Motor neuron (in vitro differentiated cells): ENCODE data around the gene C1orf105. TPM values are rescaled to one million over a fixed set of nuclear protein-coding genes. Genes with fewer than 3 reads are reported as not detected.

Experiments used
- ATAC-seq, 8 experiments: fragments of 200-7000 bp; cut with Tn5 transposase; replicated peaks in 6 of 8; 2 replicates each; pipeline ENCODE4 v1.8.0; 2021; ENCODE audit warnings: mild to moderate bottlenecking in 8 of 8, moderate library complexity in 8 of 8
- H3K27ac ChIP-seq, 2 donors: fragments of 250-450 bp; sonication (Bioruptor Pico); 2 replicates each; pipeline ENCODE4 v1.9.0; 2021; ENCODE audit warnings: antibody characterized with exemption in 2 of 2, mild to moderate bottlenecking in 2 of 2, moderate library complexity in 1 of 2
- H3K4me1 ChIP-seq, 2 donors: fragments of 250-450 bp; sonication (Bioruptor Pico); replicated peaks in 1 of 2; 2 replicates each; pipeline ENCODE4 v1.6.1; 2021; ENCODE audit warnings: antibody characterized with exemption in 2 of 2, mild to moderate bottlenecking in 2 of 2, moderate library complexity in 1 of 2
- H3K4me3 ChIP-seq, 5 donors: fragments of 250-450 bp; sonication (Bioruptor Pico); 2 replicates each; pipeline ENCODE4 v1.9.0; 2021; ENCODE audit warnings: antibody characterized with exemption in 5 of 5, mild to moderate bottlenecking in 5 of 5, moderate library complexity in 4 of 5
- WGBS, 10 experiments: fragments of 450-650 bp; shearing (Covaris generic); methylation state at CpG; one replicate each; pipeline ENCODE4 v1.0.0; 2022; 5-methylcytosine and 5-hydroxymethylcytosine counted together
- in situ Hi-C, 9 experiments: fragments of 400-800 bp; cut with MboI; loops; one replicate each; pipeline ENCODE4 v1.15.0; 2021; ENCODE audit warnings: low sequenced_read_pairs in 9 of 9, low pct_unique_long_range_greater_than_20kb in 2 of 9; ENCODE audit not compliant: unreplicated experiment in 9 of 9
- total RNA-seq, 8 experiments: library from RNA; unstranded; fragments of 300-600 nt; gene quantifications; 2 replicates each; pipeline versions ENCODE4 v1.2.3 to v1.2.4, GENCODE V29; 2022

Gene C1orf105
- total RNA-seq, 8 experiments from 2014 or later, result 0.66 TPM; not detected in 7

DNA sequence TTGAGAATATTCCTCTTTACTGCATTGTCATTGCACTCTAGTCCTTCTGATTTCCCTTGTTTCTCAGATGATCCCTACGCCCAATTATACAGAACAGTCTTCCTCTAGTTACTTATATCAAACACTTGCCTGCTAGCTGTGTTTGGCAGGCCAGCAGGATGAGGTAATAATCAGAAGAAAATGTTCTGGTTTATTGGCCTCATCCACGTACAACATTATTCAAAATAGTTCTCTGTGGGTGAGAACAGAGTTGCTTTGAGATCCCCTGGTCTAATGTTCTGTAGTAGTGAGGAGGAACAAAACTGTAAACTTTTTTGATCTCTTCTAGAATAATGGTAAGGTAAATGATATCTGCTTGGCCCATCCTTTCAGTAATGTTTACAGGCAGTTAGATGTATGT, 22.3 kb upstream of the C1orf105 start:
- Histone ChIP-seq H3K4me1 (peaks cover 9 to 11% of the 10 kb centered on the region in 2 donors), H3K4me3 (no peak overlapping the region), H3K27ac (no peak overlapping the region)
- in situ Hi-C loops, result loop anchor here in 2 of 9 experiments (25.0 kb wide), 1 partner anchor 261 kb away; no protein-coding TSS in a partner anchor
- WGBS, 10 experiments, result 50 to 100% (median 100%) methylated on average over 1 to 2 of the region's 2 CpGs; no CpG with 5 or more reads in 1 of the 10 experiments
- no peak for ATAC-seq

DNA sequence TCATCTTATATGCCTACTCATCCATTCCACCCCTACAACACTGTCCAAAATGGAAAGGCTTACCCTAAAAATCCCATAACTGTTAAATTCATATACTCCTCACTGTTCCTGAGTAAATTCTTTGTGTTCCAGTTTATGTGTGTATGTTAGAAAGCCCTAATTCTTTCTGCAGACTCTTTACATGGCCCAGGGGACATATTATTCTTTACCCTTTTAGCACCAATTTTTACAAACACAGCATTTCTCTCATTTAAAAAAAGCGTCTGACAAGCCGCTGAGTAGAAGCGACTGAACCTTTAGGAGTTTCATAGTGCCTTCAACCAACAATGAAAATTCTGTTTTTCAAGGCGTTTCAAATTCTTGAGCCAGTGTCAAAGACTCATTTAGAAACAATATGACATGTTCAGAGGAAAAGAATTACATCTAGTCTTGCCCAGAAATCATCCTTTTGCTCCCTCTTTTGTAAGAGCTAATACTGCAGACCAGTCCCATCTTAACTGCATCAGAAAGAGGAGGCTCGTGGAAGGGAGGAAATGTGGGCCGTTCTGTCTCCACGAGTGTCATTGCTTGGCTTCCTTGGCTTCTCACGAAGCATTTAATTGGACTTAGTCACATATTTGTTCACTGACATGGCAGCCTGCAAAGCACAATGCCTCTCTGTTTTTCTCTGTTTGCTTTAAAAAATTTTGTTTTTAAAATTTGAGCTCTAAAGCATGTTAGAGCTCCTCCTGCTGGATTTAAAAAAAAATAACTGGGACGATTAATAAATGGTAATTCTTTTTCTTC, 21.3 kb upstream of the C1orf105 start:
- Histone ChIP-seq H3K27ac (no peak overlapping the region), H3K4me1 (peaks cover 2 to 7% of the 10 kb centered on the region in 2 donors), H3K4me3 (no peak overlapping the region)
- in situ Hi-C loops, result loop anchor here in 2 of 9 experiments (25.0 kb wide), 1 partner anchor 262 kb away; no protein-coding TSS in a partner anchor
- ATAC-seq, result peak; percentile 24 to 80 (median 62)
- 0 to 100% (median 50%) methylated on average over 2 to 9 of the region's 9 CpGs for WGBS, 10 experiments

DNA sequence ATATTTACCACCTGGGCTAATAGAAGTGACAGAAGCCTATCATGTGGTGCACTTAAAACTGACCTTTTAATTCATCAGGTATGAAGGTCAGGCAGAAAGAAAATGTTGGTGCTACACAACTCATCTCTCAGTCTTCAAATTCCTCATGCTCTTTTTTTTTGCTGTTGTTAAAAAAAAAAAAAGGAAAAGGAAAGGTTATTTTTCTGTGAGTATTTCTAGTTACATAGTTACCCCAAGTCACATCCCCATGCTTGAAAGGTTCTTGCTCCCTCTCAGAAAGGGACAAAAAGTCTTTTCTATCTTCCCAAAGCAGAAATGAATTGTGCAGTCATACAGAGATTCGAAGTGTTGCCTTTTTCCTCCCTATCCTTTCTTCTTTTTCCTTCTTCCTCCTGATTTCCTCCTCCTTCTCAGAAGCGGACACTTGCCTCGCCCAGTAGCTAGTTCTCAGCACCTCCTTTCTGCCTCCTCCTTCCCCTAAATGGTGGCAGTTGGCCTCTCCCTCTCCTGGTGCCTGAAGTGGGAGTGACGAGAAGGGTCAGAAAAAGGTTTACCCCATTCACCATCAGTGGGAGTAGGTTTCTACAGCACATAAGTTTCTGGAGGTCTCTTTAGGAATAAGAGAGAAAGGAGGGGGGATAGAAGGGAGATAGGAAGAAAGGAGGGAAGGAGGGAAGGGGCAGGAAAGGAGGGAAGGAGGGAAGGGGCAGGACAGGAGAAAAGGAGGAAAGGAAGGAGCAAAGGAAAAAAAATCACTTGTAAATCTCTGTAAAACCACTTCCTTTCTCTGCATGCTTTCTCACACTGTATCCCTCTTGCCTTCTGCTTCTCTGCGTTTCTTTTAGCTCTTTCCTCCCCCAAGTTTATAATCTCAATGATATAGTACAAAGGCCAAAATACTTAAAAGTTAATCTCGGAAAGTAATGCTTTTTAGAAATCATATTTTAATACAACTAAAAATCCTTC, 20.4 kb upstream of the C1orf105 start:
- Histone ChIP-seq H3K27ac (no peak overlapping the region), H3K4me1 (peaks cover 0 to 7% of the 10 kb centered on the region in 2 donors), H3K4me3 (no peak overlapping the region)
- WGBS, 10 experiments, result 37 to 94% (median 74%) methylated on average over 1 to 6 of the region's 6 CpGs
- ATAC-seq, result no peak
- in situ Hi-C loops, result loop anchor here in 4 of 9 experiments (25.0 kb wide), 3 partner anchors 263 to 388 kb away; no protein-coding TSS in a partner anchor

GRCh38 chr1:172400722-172401105, 19.8 kb upstream of the C1orf105 start:
- in situ Hi-C loops, result loop anchor here in 4 of 9 experiments (25.0 kb wide), 2 partner anchors 363 to 388 kb away; no protein-coding TSS in a partner anchor
- 0 to 93% (median 82%) methylated on average over 1 of the region's 1 CpG for WGBS, 10 experiments
- no peak overlapping the region for H3K27ac ChIP-seq
- H3K4me3 ChIP-seq, result no peak overlapping the region
- peaks cover 0 to 7% of the 10 kb centered on the region in 2 donors for H3K4me1 ChIP-seq
- no peak for ATAC-seq

GRCh38 chr1:172401477-172401876, 19.0 kb upstream of the C1orf105 start:
- in situ Hi-C loops, result loop anchor here in 4 of 9 experiments (25.0 kb wide), 2 partner anchors 364 to 389 kb away; no protein-coding TSS in a partner anchor
- ATAC-seq, result no peak
- H3K4me1 ChIP-seq, result peaks cover 0 to 7% of the 10 kb centered on the region in 2 donors
- H3K4me3 ChIP-seq, result no peak overlapping the region
- no peak overlapping the region for H3K27ac ChIP-seq

DNA sequence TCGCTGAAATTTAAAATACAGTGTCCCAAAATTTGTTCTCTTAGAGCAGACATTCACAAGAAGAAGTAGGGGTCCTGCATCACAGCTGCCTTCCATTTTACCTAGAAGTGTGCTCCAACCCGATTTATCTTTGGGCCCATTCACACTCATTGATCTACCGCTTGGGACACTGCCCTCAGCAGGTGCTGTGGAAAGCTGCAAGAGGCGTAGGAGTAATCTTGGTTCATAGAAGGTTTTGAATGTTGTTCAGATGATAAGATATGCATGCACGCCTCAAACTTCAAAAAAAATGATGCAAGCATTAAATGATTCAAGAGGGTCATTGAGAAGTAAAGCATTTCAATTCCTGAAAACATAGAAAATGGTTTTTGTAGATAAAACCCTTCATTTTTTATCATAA, 18.6 kb upstream of the C1orf105 start:
- peak in 1 of 8 experiments; percentile 37 for ATAC-seq
- Histone ChIP-seq H3K27ac (no peak overlapping the region), H3K4me1 (peaks cover 0 to 7% of the 10 kb centered on the region in 2 donors), H3K4me3 (no peak overlapping the region)
- WGBS, 10 experiments, result 0 to 100% (median 77%) methylated on average over 1 to 5 of the region's 5 CpGs
- in situ Hi-C loops, result loop anchor here in 4 of 9 experiments (25.0 kb wide), 2 partner anchors 365 to 390 kb away; no protein-coding TSS in a partner anchor

DNA sequence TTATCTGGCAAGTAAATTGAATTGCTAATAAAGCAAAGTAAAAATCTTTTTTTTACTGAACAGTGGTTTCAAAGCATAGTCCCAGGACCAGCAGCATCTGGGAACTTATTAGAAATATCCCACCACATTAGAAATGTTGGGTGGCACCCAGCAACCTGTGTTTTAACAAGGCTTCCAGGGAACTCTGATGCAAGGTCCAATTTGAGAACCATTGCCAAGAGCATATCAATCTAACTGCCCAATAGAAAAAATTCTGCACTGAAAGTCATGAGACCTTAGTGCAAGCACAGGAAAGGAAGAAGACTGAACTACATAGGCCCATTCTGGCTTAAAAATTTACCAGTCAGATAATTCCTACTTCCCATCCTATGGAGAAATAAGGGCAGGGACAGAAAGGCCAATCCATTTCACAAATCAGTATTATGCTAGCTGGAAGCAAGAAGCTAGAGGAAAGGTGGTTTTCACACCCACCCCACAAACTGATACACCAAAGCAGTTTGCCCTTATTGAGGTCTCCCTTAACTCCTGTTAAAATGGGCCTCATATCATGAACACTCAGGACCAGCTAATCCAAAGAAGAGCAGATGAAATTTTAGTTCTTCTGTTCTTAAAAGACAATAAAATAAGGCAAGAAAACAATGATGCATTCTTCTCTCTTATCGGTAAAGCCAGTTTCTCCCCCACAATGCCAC, 17.5 kb upstream of the C1orf105 start:
- in situ Hi-C loops, result loop anchor here in 4 of 9 experiments (25.0 kb wide), 2 partner anchors 366 to 391 kb away; no protein-coding TSS in a partner anchor
- H3K4me1 ChIP-seq, result peaks cover 0 to 7% of the 10 kb centered on the region in 2 donors
- H3K27ac ChIP-seq, result no peak overlapping the region
- WGBS, 10 experiments, result 0 to 93% (median 89%) methylated on average over 1 of the region's 1 CpG; no CpG with 5 or more reads in 4 of the 10 experiments
- no peak overlapping the region for H3K4me3 ChIP-seq
- ATAC-seq, result no peak

DNA sequence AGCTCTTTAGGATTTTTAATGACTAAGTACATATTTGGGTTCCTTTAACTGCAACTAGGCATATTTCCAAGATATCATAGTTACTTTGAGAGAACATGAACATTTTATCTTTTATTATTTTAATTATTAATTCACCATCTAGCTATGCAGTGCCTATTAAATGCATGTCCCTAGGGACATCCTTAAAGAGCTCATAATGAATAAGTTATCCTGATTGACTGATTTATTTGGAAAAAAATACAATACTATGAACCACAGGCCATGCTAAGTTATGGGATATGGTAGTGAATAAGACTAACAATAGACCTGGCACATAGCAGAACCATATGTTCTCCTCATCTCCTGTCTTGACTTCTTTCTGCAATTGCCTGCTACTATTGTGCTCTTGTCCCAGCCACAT, 16.4 kb upstream of the C1orf105 start:
- Histone ChIP-seq H3K27ac (no peak overlapping the region), H3K4me3 (no peak overlapping the region), H3K4me1 (peaks cover 0 to 3% of the 10 kb centered on the region in 2 donors)
- in situ Hi-C loops, result loop anchor here in 4 of 9 experiments (25.0 kb wide), 2 partner anchors 367 to 392 kb away; no protein-coding TSS in a partner anchor
- no peak for ATAC-seq

- no peak for ATAC-seq
- H3K27ac ChIP-seq, result no peak overlapping the region
- H3K4me1 ChIP-seq, result no peaks in the 10 kb centered on the region
- no peak overlapping the region for H3K4me3 ChIP-seq
- in situ Hi-C loops, result loop anchor here in 4 of 9 experiments (25.0 kb wide), 2 partner anchors 369 to 394 kb away; no protein-coding TSS in a partner anchor
These were observed 14.6 kb upstream of the C1orf105 start for GRCh38 chr1:172405912-172406311.

DNA sequence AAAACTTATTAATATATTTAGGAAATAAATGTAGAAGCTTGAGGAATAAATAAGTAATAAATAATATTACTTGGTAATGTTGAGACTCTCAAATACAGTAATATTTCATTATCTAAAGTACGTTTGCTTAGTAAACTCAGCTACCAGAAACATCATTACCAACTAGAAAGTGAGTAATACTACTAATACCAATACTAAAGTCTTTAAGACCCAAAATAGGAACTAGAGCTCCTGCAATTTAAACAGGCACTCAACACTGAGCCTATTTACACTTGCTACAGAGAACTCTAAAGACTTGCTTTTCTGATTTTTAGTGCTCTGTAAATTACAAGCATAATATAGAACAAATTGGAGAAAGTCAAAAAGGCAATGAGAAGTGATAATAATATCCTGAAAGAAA, 13.5 kb upstream of the C1orf105 start:
- 46 to 100% (median 89%) methylated on average over 1 of the region's 1 CpG for WGBS, 10 experiments
- H3K4me1 ChIP-seq, result no peaks in the 10 kb centered on the region
- no peak overlapping the region for H3K4me3 ChIP-seq
- ATAC-seq, result no peak
- no peak overlapping the region for H3K27ac ChIP-seq
- in situ Hi-C loops, result loop anchor here in 4 of 9 experiments (25.0 kb wide), 2 partner anchors 370 to 395 kb away; no protein-coding TSS in a partner anchor

DNA sequence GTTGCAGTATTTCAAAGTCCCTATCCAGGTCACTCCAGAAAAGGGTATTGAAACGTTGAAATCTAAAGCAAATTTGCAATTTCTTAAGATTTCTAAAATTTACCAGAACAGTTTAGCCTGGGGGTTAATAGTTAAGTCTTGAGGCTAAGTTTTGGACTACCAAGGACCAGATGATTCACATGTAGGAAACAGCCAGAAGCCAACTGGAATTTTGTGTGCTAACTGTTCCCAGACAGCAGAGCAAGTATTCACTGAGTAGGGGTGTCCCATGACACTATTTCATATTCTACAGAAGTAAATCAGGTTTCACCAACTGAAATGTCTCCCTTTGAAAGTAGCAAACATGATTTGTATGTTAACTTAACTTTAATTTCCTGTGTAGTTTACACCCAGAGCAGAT, 11.5 kb upstream of the C1orf105 start:
- in situ Hi-C loops, result loop anchor here in 4 of 9 experiments (25.0 kb wide), 2 partner anchors 372 to 397 kb away; no protein-coding TSS in a partner anchor
- no peak overlapping the region for H3K4me3 ChIP-seq
- no peak overlapping the region for H3K27ac ChIP-seq
- no peaks in the 10 kb centered on the region for H3K4me1 ChIP-seq
- peak in 1 of 8 experiments; percentile 20 for ATAC-seq
- 10 to 85% (median 68%) methylated on average over 1 of the region's 1 CpG; no CpG with 5 or more reads in 4 of the 10 experiments for WGBS, 10 experiments

DNA sequence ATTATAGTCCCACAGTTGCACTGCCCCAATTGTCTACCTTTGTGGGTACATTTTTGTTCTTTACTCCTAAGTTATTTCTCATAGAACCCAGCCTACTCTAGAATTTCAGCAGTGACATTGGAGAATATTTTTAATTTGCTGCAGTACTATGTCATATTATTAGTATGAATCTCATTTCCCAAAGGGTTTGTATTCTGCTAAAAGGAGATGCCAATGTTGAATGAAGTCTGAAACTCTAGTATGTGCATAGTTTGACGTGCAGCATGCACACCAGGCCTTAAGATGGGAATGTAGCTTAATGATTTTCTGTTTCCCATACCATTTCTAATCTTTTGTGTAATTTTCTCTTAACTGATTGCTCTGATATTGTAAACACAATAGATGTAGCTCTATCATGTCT, 10.5 kb upstream of the C1orf105 start:
- no peak for ATAC-seq
- no peaks in the 10 kb centered on the region for H3K4me1 ChIP-seq
- H3K4me3 ChIP-seq, result no peak overlapping the region
- 40 to 100% (median 94%) methylated on average over 1 of the region's 1 CpG; no CpG with 5 or more reads in 1 of the 10 experiments for WGBS, 10 experiments
- H3K27ac ChIP-seq, result no peak overlapping the region
- in situ Hi-C loops, result loop anchor here in 4 of 9 experiments (25.0 kb wide), 2 partner anchors 373 to 398 kb away; no protein-coding TSS in a partner anchor
